CD4-positive, alpha-beta T cell (primary cell): Measurements from ENCODE around the gene CDHR2. TPM values are rescaled to one million over a fixed set of nuclear protein-coding genes. Genes with fewer than 3 reads are reported as not detected.

Experiments used
- ATAC-seq: fragments of 200-7000 bp; cut with Tn5 transposase; one replicate; pipeline ENCODE4 v1.10.0; 2022; ENCODE audit warnings: mild to moderate bottlenecking; ENCODE audit not compliant: poor library complexity
- CTCF ChIA-PET: fragments of 350-600 bp; sonication (Branson Sonifier 250); formaldehyde crosslinking; loops from one replicate; lab custom pipeline; 2021; ENCODE audit warnings: antibody characterized with exemption, inconsistent platforms; lab: Charles Lee
- POLR2A ChIA-PET: fragments of 350-600 bp; sonication (Branson Sonifier 250); formaldehyde crosslinking; loops from one replicate; lab custom pipeline; 2021; ENCODE audit warnings: antibody characterized with exemption, inconsistent platforms; lab: Charles Lee
- DNase-seq, 14 experiments: peaks; one replicate each; pipeline ENCODE4 v3.0.0-alpha.2; 2013 to 2020; ENCODE audit warnings: mixed read lengths in 2 of 14
- H3K27ac ChIP-seq, 2 donors: one replicate each; pipeline versions ENCODE4 v1.5.1 to v1.7.0; 2013; ENCODE audit warnings: low read length in 2 of 2, low read depth in 1 of 2, mild to moderate bottlenecking in 1 of 2
- H3K27me3 ChIP-seq, 2 experiments: 1 replicate in 1 of 2; 2 replicates in 1 of 2; pipeline versions ENCODE4 v1.6.1 to v1.7.0; 2013; ENCODE audit warnings: low read length in 2 of 2, control low read depth in 1 of 2, mild to moderate bottlenecking in 1 of 2, moderate library complexity in 1 of 2; ENCODE audit not compliant: insufficient read depth in 2 of 2, control insufficient read depth in 1 of 2
- H3K36me3 ChIP-seq: one replicate; pipeline ENCODE4 v1.6.1; 2013; ENCODE audit warnings: low read length, control low read depth; ENCODE audit not compliant: insufficient read depth
- H3K4me1 ChIP-seq: one replicate; pipeline ENCODE4 v1.6.1; 2013; ENCODE audit warnings: low read length, control low read depth; ENCODE audit not compliant: insufficient read depth
- H3K4me3 ChIP-seq: one replicate; pipeline ENCODE4 v1.5.1; 2013; ENCODE audit warnings: mild to moderate bottlenecking, low read length, moderate library complexity
- H3K9me3 ChIP-seq, 2 experiments: 1 replicate in 1 of 2; 2 replicates in 1 of 2; pipeline versions ENCODE4 v1.6.1 to v1.7.0; 2013; ENCODE audit warnings: low read length in 2 of 2, mild to moderate bottlenecking in 2 of 2, control low read depth in 1 of 2, moderate library complexity in 1 of 2; ENCODE audit not compliant: control insufficient read depth in 1 of 2, insufficient read depth in 1 of 2
- H3K27ac Mint-ChIP-seq: one replicate; pipeline ENCODE4 v1.8.0; 2020; ENCODE audit warnings: mixed read lengths
- H3K27me3 Mint-ChIP-seq: one replicate; pipeline ENCODE4 v1.8.0; 2021; ENCODE audit warnings: mixed read lengths
- H3K36me3 Mint-ChIP-seq: one replicate; pipeline ENCODE4 v1.8.0; 2021; ENCODE audit warnings: low read depth, mixed read lengths
- H3K4me1 Mint-ChIP-seq: one replicate; pipeline ENCODE4 v1.8.0; 2021; ENCODE audit warnings: low read depth, mixed read lengths
- H3K4me3 Mint-ChIP-seq: one replicate; pipeline ENCODE4 v1.8.0; 2020; ENCODE audit warnings: mild to moderate bottlenecking, mixed read lengths
- H3K9me3 Mint-ChIP-seq: one replicate; pipeline ENCODE4 v1.8.0; 2020; ENCODE audit warnings: mixed read lengths
- CTCF ChIP-seq: fragments of 200-600 bp; IDR thresholded peaks from one replicate; pipeline ENCODE4 v1.8.0; 2022; ENCODE audit warnings: antibody characterized with exemption, mild to moderate bottlenecking
- intact Hi-C, 2 experiments: fragments of 100-400 bp; cut with DNase I in 1 of 2; cut with micrococcal nuclease in 1 of 2; formaldehyde crosslinking; loops; one replicate each; pipeline versions ENCODE4 v1.15.1 to v1.9.0; 2023 to 2025; cut with DNase I, micrococcal nuclease
- total RNA-seq, 174 experiments: library from RNA in 2 of 174; stranded (reverse) in 2 of 174; gene quantifications; one replicate each; pipeline ENCODE4 v1.2.3 and lab custom pipeline; 2021 to 2026

CDHR2 gene
- total RNA-seq, 2 experiments from 2014 or later: 1.6 to 2.0 TPM

DNA sequence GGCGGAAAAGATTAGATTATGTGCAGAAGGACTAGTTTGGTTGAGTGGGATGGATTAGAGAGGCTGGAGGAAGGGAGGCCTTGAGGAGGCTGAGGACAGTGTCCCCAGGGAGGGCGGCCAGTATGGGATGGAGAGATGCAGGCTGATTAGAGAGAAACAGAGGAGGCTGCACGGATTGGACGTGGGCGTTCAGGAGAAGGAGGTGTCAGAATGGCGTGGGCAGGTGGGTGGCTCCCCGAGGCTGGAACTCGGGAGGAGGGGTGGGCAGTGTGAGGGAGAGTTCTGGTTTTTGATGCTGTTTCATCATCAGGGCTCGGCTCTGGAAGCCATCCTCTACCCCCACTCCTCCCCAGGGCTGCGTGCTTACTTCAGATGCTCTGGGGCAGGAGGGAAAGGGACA is 13.0 kb downstream of the CDHR2 start:
- H3K36me3 ChIP-seq: no peaks in the 10 kb centered on the region
- no peak for TF ChIP-seq CTCF
- Mint-ChIP-seq H3K9me3 (no peaks in the 10 kb centered on the region), H3K4me1 (peaks cover 21% of the 10 kb centered on the region), H3K4me3 (no peak overlapping the region), H3K27me3 (no peaks in the 10 kb centered on the region), H3K36me3 (no peaks in the 10 kb centered on the region), H3K27ac (no peak overlapping the region)
- CTCF ChIA-PET: no interaction called here
- intact Hi-C loops: no loop called here
- H3K27me3 ChIP-seq: no peaks in the 10 kb centered on the region
- H3K27ac ChIP-seq: no peak overlapping the region
- H3K4me1 ChIP-seq: peaks cover 15% of the 10 kb centered on the region
- ATAC-seq (no peak), DNase-seq (no peak)
- POLR2A ChIA-PET: interaction anchor here (1.2 kb wide), 1 partner anchor 115 kb away, joined by 4 read pairs; no protein-coding TSS in a partner anchor
- H3K4me3 ChIP-seq: no peak overlapping the region
- peaks cover 0 to 5% of the 10 kb centered on the region in 2 experiments for H3K9me3 ChIP-seq

DNA sequence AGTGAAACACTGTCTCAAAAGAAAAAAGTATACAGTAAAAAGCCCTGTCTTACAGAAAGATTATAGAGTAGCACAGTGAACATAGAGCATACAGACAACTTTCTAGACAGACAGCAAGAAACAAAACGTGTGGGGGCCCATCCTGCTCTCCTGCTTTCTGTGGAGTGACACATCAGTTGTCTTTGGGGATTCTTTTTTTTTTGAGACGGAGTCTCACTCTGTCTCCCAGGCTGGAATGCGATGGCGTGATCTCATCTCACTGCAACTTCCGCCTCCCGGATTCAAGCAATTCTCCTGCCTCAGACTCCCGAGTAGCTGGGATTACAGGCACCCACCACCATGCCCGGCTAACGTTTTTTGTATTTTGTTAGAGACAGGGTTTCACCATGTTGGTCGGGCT is 14.9 kb downstream of the CDHR2 start:
- no peaks in the 10 kb centered on the region for H3K9me3 Mint-ChIP-seq
- H3K4me3 Mint-ChIP-seq: no peak overlapping the region
- ChIA-PET POLR2A (no interaction called here), CTCF (no interaction called here)
- Histone ChIP-seq H3K27ac (no peak overlapping the region), H3K4me1 (peaks cover 12% of the 10 kb centered on the region), H3K36me3 (no peaks in the 10 kb centered on the region), H3K9me3 (peaks cover 0 to 5% of the 10 kb centered on the region in 2 experiments), H3K4me3 (no peak overlapping the region), H3K27me3 (no peaks in the 10 kb centered on the region)
- no peak for TF ChIP-seq CTCF
- H3K4me1 Mint-ChIP-seq: peaks cover 17% of the 10 kb centered on the region
- H3K27ac Mint-ChIP-seq: no peak overlapping the region
- intact Hi-C loops: no loop called here
- ATAC-seq: no peak
- no peaks in the 10 kb centered on the region for H3K27me3 Mint-ChIP-seq
- no peak for DNase-seq
- no peaks in the 10 kb centered on the region for H3K36me3 Mint-ChIP-seq

- intact Hi-C loops: no loop called here
- ChIA-PET POLR2A (no interaction called here), CTCF (no interaction called here)
- ATAC-seq: no peak
- Mint-ChIP-seq H3K4me1 (peaks cover under 1% of the 10 kb centered on the region), H3K27me3 (peaks cover 4% of the 10 kb centered on the region), H3K9me3 (no peaks in the 10 kb centered on the region), H3K4me3 (no peak overlapping the region), H3K27ac (no peak overlapping the region), H3K36me3 (no peaks in the 10 kb centered on the region)
- no peaks in the 10 kb centered on the region for H3K27me3 ChIP-seq
- H3K9me3 ChIP-seq: peaks cover 0 to 5% of the 10 kb centered on the region in 2 experiments
- no peak for DNase-seq
- H3K4me1 ChIP-seq: peaks cover 2% of the 10 kb centered on the region
- no peak overlapping the region for H3K27ac ChIP-seq
- TF ChIP-seq CTCF: no peak
- H3K4me3 ChIP-seq: no peak overlapping the region
- no peaks in the 10 kb centered on the region for H3K36me3 ChIP-seq
Measured at GRCh38 chr5:176565760-176566288, 16.7 kb downstream of the CDHR2 start.
